ENCODE data around the gene GPR18.

Gene GPR18

GRCh38 chr13:99289674-99290337 lies 31.6 kb upstream of the GPR18 start:
- Histone ChIP-seq H3K4me1 (ENCODE audit: control insufficient read depth, insufficient read depth, low read length) (no peaks in the 10 kb centered on the region), H3K9ac (ENCODE audit: low read length) (no peak overlapping the region), H3K9me3 (ENCODE audit: control insufficient read depth, insufficient read depth, low read depth, low read length) (no peaks in the 10 kb centered on the region), H3K4me3 (ENCODE audit: low read depth, low read length) (no peak overlapping the region), H3K27me3 (ENCODE audit: control insufficient read depth, insufficient read depth, low read length) (no peaks in the 10 kb centered on the region), H3K36me3 (ENCODE audit: control insufficient read depth, insufficient read depth, low read length) (peaks cover 3% of the 10 kb centered on the region; the same call in 1 of the 2 replicates), H3K27ac (ENCODE audit: low read depth, low read length) (no peak overlapping the region)

- Histone ChIP-seq H3K4me3 (ENCODE audit: low read depth, low read length) (no peak overlapping the region), H3K9ac (ENCODE audit: low read length) (no peak overlapping the region), H3K27ac (ENCODE audit: low read depth, low read length) (no peak overlapping the region), H3K4me1 (ENCODE audit: control insufficient read depth, insufficient read depth, low read length) (no peaks in the 10 kb centered on the region), H3K27me3 (ENCODE audit: control insufficient read depth, insufficient read depth, low read length) (no peaks in the 10 kb centered on the region), H3K36me3 (ENCODE audit: control insufficient read depth, insufficient read depth, low read length) (peaks cover 3% of the 10 kb centered on the region; the same call in 1 of the 2 replicates), H3K9me3 (ENCODE audit: control insufficient read depth, insufficient read depth, low read depth, low read length) (no peaks in the 10 kb centered on the region)
These were observed 31.1 kb upstream of the GPR18 start for GRCh38 chr13:99289271-99289670.

- Histone ChIP-seq H3K27me3 (ENCODE audit: control insufficient read depth, insufficient read depth, low read length) (no peaks in the 10 kb centered on the region), H3K36me3 (ENCODE audit: control insufficient read depth, insufficient read depth, low read length) (peaks cover 3% of the 10 kb centered on the region; the same call in 1 of the 2 replicates), H3K9ac (ENCODE audit: low read length) (no peak overlapping the region), H3K27ac (ENCODE audit: low read depth, low read length) (no peak overlapping the region), H3K9me3 (ENCODE audit: control insufficient read depth, insufficient read depth, low read depth, low read length) (no peaks in the 10 kb centered on the region), H3K4me1 (ENCODE audit: control insufficient read depth, insufficient read depth, low read length) (no peaks in the 10 kb centered on the region), H3K4me3 (ENCODE audit: low read depth, low read length) (no peak overlapping the region)
These were observed 29.9 kb upstream of the GPR18 start for GRCh38 chr13:99288089-99288488.

- no peaks in the 10 kb centered on the region for H3K4me1 ChIP-seq (ENCODE audit: control insufficient read depth, insufficient read depth, low read length)
These were observed 29.4 kb upstream of the GPR18 start for GRCh38 chr13:99287551-99287950.

GRCh38 chr13:99285432-99286182 lies 27.4 kb upstream of the GPR18 start:
- Histone ChIP-seq H3K27ac (ENCODE audit: low read depth, low read length) (no peak overlapping the region), H3K9ac (ENCODE audit: low read length) (no peak overlapping the region), H3K4me1 (ENCODE audit: control insufficient read depth, insufficient read depth, low read length) (no peaks in the 10 kb centered on the region; the same call in 1 of the 2 replicates), H3K9me3 (ENCODE audit: control insufficient read depth, insufficient read depth, low read depth, low read length) (no peaks in the 10 kb centered on the region), H3K36me3 (ENCODE audit: control insufficient read depth, insufficient read depth, low read length) (peaks cover 4% of the 10 kb centered on the region; the same call in 1 of the 2 replicates), H3K4me3 (ENCODE audit: low read depth, low read length) (no peak overlapping the region), H3K27me3 (ENCODE audit: control insufficient read depth, insufficient read depth, low read length) (no peaks in the 10 kb centered on the region)

More at GRCh38 chr13:99287551-99287950, 29.4 kb upstream of the GPR18 start:
- no peaks in the 10 kb centered on the region for H3K27me3 ChIP-seq (ENCODE audit: control insufficient read depth, insufficient read depth, low read length)
- H3K4me3 ChIP-seq (ENCODE audit: low read depth, low read length), result no peak overlapping the region
- H3K36me3 ChIP-seq (ENCODE audit: control insufficient read depth, insufficient read depth, low read length), result peaks cover 3% of the 10 kb centered on the region; the same call in 1 of the 2 replicates
- H3K9me3 ChIP-seq (ENCODE audit: control insufficient read depth, insufficient read depth, low read depth, low read length), result no peaks in the 10 kb centered on the region
- no peak overlapping the region for H3K27ac ChIP-seq (ENCODE audit: low read depth, low read length)
- H3K9ac ChIP-seq (ENCODE audit: low read length), result no peak overlapping the region

- H3K9ac ChIP-seq (ENCODE audit: low read length), result no peak overlapping the region
These were observed 24.4 kb upstream of the GPR18 start for GRCh38 chr13:99282264-99283231.

GRCh38 chr13:99281811-99282263 lies 23.7 kb upstream of the GPR18 start:
- no peak overlapping the region for H3K9ac ChIP-seq (ENCODE audit: low read length)

More at GRCh38 chr13:99282264-99283231, 24.4 kb upstream of the GPR18 start:
- H3K9me3 ChIP-seq (ENCODE audit: control insufficient read depth, insufficient read depth, low read depth, low read length), result no peaks in the 10 kb centered on the region
- H3K27ac ChIP-seq (ENCODE audit: low read depth, low read length), result no peak overlapping the region
- no peak overlapping the region for H3K4me3 ChIP-seq (ENCODE audit: low read depth, low read length)
- no peaks in the 10 kb centered on the region; the same call in 1 of the 2 replicates for H3K4me1 ChIP-seq (ENCODE audit: control insufficient read depth, insufficient read depth, low read length)
- no peaks in the 10 kb centered on the region for H3K27me3 ChIP-seq (ENCODE audit: control insufficient read depth, insufficient read depth, low read length)
- H3K36me3 ChIP-seq (ENCODE audit: control insufficient read depth, insufficient read depth, low read length), result peaks cover 9% of the 10 kb centered on the region; the same call in 1 of the 2 replicates

GRCh38 chr13:99280166-99280565 lies 22.0 kb upstream of the GPR18 start:
- Histone ChIP-seq H3K4me3 (ENCODE audit: low read depth, low read length) (no peak overlapping the region), H3K27ac (ENCODE audit: low read depth, low read length) (no peak overlapping the region), H3K4me1 (ENCODE audit: control insufficient read depth, insufficient read depth, low read length) (peaks cover 6% of the 10 kb centered on the region; the same call in 1 of the 2 replicates), H3K9me3 (ENCODE audit: control insufficient read depth, insufficient read depth, low read depth, low read length) (no peaks in the 10 kb centered on the region), H3K27me3 (ENCODE audit: control insufficient read depth, insufficient read depth, low read length) (no peaks in the 10 kb centered on the region), H3K36me3 (ENCODE audit: control insufficient read depth, insufficient read depth, low read length) (peaks cover 6% of the 10 kb centered on the region; the same call in 1 of the 2 replicates), H3K9ac (ENCODE audit: low read length) (no peak overlapping the region)

More at GRCh38 chr13:99281811-99282263, 23.7 kb upstream of the GPR18 start:
- Histone ChIP-seq H3K4me1 (ENCODE audit: control insufficient read depth, insufficient read depth, low read length) (no peaks in the 10 kb centered on the region; the same call in 1 of the 2 replicates), H3K9me3 (ENCODE audit: control insufficient read depth, insufficient read depth, low read depth, low read length) (no peaks in the 10 kb centered on the region), H3K27ac (ENCODE audit: low read depth, low read length) (no peak overlapping the region), H3K4me3 (ENCODE audit: low read depth, low read length) (no peak overlapping the region), H3K36me3 (ENCODE audit: control insufficient read depth, insufficient read depth, low read length) (peaks cover 6% of the 10 kb centered on the region; the same call in 1 of the 2 replicates), H3K27me3 (ENCODE audit: control insufficient read depth, insufficient read depth, low read length) (no peaks in the 10 kb centered on the region)

- Histone ChIP-seq H3K9me3 (ENCODE audit: control insufficient read depth, insufficient read depth, low read depth, low read length) (no peaks in the 10 kb centered on the region), H3K27ac (ENCODE audit: low read depth, low read length) (no peak overlapping the region), H3K36me3 (ENCODE audit: control insufficient read depth, insufficient read depth, low read length) (peaks cover 6% of the 10 kb centered on the region; the same call in 1 of the 2 replicates), H3K9ac (ENCODE audit: low read length) (no peak overlapping the region), H3K4me3 (ENCODE audit: low read depth, low read length) (no peak overlapping the region), H3K4me1 (ENCODE audit: control insufficient read depth, insufficient read depth, low read length) (peaks cover 6% of the 10 kb centered on the region; the same call in 1 of the 2 replicates), H3K27me3 (ENCODE audit: control insufficient read depth, insufficient read depth, low read length) (no peaks in the 10 kb centered on the region)
These were observed 21.5 kb upstream of the GPR18 start for GRCh38 chr13:99279637-99280036.

- H3K9ac ChIP-seq (ENCODE audit: low read length), result no peak overlapping the region
- no peak overlapping the region for H3K4me3 ChIP-seq (ENCODE audit: low read depth, low read length)
- H3K4me1 ChIP-seq (ENCODE audit: control insufficient read depth, insufficient read depth, low read length), result peaks cover 6% of the 10 kb centered on the region; the same call in 1 of the 2 replicates
- H3K9me3 ChIP-seq (ENCODE audit: control insufficient read depth, insufficient read depth, low read depth, low read length), result no peaks in the 10 kb centered on the region
- no peaks in the 10 kb centered on the region for H3K27me3 ChIP-seq (ENCODE audit: control insufficient read depth, insufficient read depth, low read length)
- peaks cover 6% of the 10 kb centered on the region; the same call in 1 of the 2 replicates for H3K36me3 ChIP-seq (ENCODE audit: control insufficient read depth, insufficient read depth, low read length)
- H3K27ac ChIP-seq (ENCODE audit: low read depth, low read length), result no peak overlapping the region
These were observed 20.7 kb upstream of the GPR18 start for GRCh38 chr13:99278843-99279242.

Measured in HUES6 (cell line).